Adrenal gland (tissue), 12 donors: Measurements from ENCODE around the gene BPGM. TPM values are rescaled to one million over a fixed set of nuclear protein-coding genes. Genes with fewer than 3 reads are reported as not detected.

Source experiments
- DNase-seq, 7 donors: peaks; one replicate each; pipeline ENCODE4 v3.0.0-alpha.2; 2019 to 2020
- H3K27ac ChIP-seq, 5 donors: fragments of 200-600 bp; sonication (generic) in 4 of 5; 1 replicate in 3 of 5; 2 replicates in 2 of 5; pipeline versions ENCODE4 v1.5.1 to v1.8.0; 2016 to 2020; ENCODE audit warnings: mild to moderate bottlenecking in 1 of 5
- H3K27me3 ChIP-seq: fragments of 200-600 bp; 2 replicates; pipeline ENCODE4 v1.8.0; 2021
- H3K36me3 ChIP-seq, 2 donors: fragments of 200-600 bp; replicated peaks in 1 of 2; 1 replicate in 1 of 2; 2 replicates in 1 of 2; pipeline versions ENCODE4 v1.5.1 to v1.8.0; 2018 to 2022
- H3K4me1 ChIP-seq, 2 donors: fragments of 200-600 bp; replicated peaks in 1 of 2; 1 replicate in 1 of 2; 2 replicates in 1 of 2; pipeline versions ENCODE4 v1.5.1 to v1.8.0; 2018 to 2021
- H3K4me3 ChIP-seq, 4 donors: fragments of 200-600 bp; sonication (generic) in 3 of 4; one replicate each; pipeline ENCODE4 v1.5.1; 2016 to 2018
- H3K9me3 ChIP-seq, 3 donors: fragments of 200-600 bp; sonication (generic) in 1 of 3; replicated peaks in 1 of 3; 1 replicate in 2 of 3; 2 replicates in 1 of 3; pipeline versions ENCODE4 v1.5.1 to v1.8.0; 2016 to 2021
- POLR2A ChIP-seq, 2 donors: fragments of 450-650 bp; IDR thresholded peaks; one replicate each; pipeline ENCODE4 v1.6.1; 2017; ENCODE audit warnings: antibody characterized with exemption in 2 of 2, mild to moderate bottlenecking in 2 of 2, moderate library complexity in 1 of 2
- WGBS, 4 donors: extraction: QIAGEN DNeasy Blood & Tissue Kit in 2 of 4; methylation state at CpG; one replicate each; pipeline versions ENCODE4 v1.1.5 to v1.1.7; 2013 to 2017; 5-methylcytosine and 5-hydroxymethylcytosine counted together
- intact Hi-C, 2 donors: fragments of 100-400 bp; cut with DNase I; formaldehyde crosslinking; loops; one replicate each; pipeline versions ENCODE4 v1.14.1 to v1.15.0; 2022 to 2023
- polyA plus RNA-seq, 3 donors: library from polyadenylated mRNA; stranded (reverse); fragments of 200-250 nt in 2 of 3; fragments of 350-450 nt in 1 of 3; fragmentation: Illumina TruSeq in 1 of 3; extraction: RNeasy Lipid Tissue Mini Kit (QIAGEN cat#74804) in 1 of 3; gene quantifications; one replicate each; pipeline ENCODE4 v1.2.3, GENCODE V29; 2013 to 2014
- total RNA-seq, 9 donors: library from RNA; depleted of rRNA in 4 of 9; stranded (reverse); fragments of >200 nt in 4 of 9; fragments of 120-200 nt in 1 of 9; fragmentation: NEBNext Ultra II Directional in 1 of 9; extraction: Animal tissue kit (Norgen Biotek cat#: 25700) in 1 of 9; gene quantifications; one replicate each; pipeline versions ENCODE4 v1.1.0 to v1.2.4, GENCODE V29; 2013 to 2023
- TF ChIP-seq, protein P1 (sequence below), 6 experiments: fragments of 450-650 bp in 4 of 6; fragments of 200-600 bp in 2 of 6; sonication (generic) in 1 of 6; IDR thresholded peaks; 1 replicate in 5 of 6; 2 replicates in 1 of 6; pipeline versions ENCODE4 v1.5.1 to v1.8.0; 2016 to 2021; ENCODE audit warnings: antibody characterized with exemption in 6 of 6, mild to moderate bottlenecking in 2 of 6, moderate library complexity in 1 of 6
- donor health status: healthy with polysubstance abuse.
- donor health status: Bipolar disorder and iron deficiency.
- donor health status: DM: yes; HTN: yes; CAD: no.
- donor health status: DM: no; HTN: no; CAD: no.
- donor health status: DM: no; HTN: no; CAD: no.
- donor health status: DM: yes; HTN: yes; CAD: no.

The BPGM gene
- total and polyA plus RNA-seq, 12 donors, result 12.1 to 34.8 (median 17.9) TPM

DNA sequence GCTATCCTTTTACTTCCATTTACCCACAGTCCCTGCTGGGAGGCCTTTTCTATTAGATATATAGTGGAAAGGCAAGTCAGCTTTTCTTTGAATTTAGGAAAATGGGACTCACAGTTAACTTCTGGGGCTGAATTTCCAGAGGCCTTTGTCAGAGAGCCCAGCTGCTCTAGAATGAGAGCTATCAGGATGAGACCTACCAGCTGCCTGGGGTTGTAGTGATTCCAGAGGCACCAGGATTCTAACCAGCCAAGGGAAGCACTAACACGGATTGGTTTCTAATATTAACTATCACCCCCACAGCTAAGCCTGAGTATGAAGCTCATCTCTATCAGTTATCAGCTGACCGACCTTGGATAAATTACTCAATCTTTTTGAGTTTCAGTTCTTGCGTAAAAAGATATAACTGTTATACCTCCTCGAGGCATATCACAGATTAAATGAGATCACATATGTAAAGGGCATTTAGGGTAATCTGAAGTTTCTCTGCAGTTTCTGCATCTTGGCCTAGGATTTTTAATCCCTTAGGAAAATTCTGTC is 76.2 kb downstream of the BPGM start:
- peak in 1 of 7 donors; percentile 9 for DNase-seq
- TF ChIP-seq, protein P1, sequence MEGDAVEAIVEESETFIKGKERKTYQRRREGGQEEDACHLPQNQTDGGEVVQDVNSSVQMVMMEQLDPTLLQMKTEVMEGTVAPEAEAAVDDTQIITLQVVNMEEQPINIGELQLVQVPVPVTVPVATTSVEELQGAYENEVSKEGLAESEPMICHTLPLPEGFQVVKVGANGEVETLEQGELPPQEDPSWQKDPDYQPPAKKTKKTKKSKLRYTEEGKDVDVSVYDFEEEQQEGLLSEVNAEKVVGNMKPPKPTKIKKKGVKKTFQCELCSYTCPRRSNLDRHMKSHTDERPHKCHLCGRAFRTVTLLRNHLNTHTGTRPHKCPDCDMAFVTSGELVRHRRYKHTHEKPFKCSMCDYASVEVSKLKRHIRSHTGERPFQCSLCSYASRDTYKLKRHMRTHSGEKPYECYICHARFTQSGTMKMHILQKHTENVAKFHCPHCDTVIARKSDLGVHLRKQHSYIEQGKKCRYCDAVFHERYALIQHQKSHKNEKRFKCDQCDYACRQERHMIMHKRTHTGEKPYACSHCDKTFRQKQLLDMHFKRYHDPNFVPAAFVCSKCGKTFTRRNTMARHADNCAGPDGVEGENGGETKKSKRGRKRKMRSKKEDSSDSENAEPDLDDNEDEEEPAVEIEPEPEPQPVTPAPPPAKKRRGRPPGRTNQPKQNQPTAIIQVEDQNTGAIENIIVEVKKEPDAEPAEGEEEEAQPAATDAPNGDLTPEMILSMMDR (IDR thresholded peaks at IDR 0.05), result no peak
- 25 to 36% (median 31%) methylated on average over 4 of the region's 4 CpGs for WGBS, 4 donors
- no peaks in the 10 kb centered on the region for H3K9me3 ChIP-seq
- intact Hi-C loops, result no loop called here
- no peaks in the 10 kb centered on the region for H3K36me3 ChIP-seq
- H3K4me1 ChIP-seq, result peaks cover 0 to 6% of the 10 kb centered on the region in 2 donors
- H3K27ac ChIP-seq, result peak overlapping the region in 2 of 5 donors; percentile 39 to 67
- H3K27me3 ChIP-seq, result no peaks in the 10 kb centered on the region
- no peak overlapping the region for H3K4me3 ChIP-seq

DNA sequence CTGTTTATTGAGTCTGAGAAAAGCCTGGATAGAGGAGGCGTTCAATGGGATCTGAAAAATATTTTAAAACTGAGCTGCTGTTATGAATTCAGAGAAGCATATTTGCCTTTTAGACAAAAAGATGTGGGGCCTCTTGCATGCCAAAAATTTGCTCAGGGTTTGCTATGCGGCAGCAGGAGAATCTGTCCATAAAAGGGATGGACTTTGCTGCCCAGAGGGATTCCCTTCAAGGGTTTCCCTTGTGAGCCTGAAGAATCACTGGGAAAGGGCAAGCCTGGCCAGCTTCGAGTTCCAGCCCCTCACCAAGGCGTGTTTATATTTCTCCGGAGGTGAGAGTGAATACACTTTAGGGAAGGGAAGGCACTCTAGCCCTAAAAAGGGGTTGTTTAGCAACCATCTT is 77.2 kb downstream of the BPGM start:
- H3K4me3 ChIP-seq, result no peak overlapping the region
- peak overlapping the region in 2 of 5 donors; percentile 6 to 67 for H3K27ac ChIP-seq
- no peaks in the 10 kb centered on the region for H3K9me3 ChIP-seq
- no peak for TF ChIP-seq POLR2A (IDR thresholded peaks at IDR 0.05)
- TF ChIP-seq, protein P1 (IDR thresholded peaks at IDR 0.05), result no peak
- 71 to 93% (median 77%) methylated on average over 5 of the region's 5 CpGs for WGBS, 4 donors
- intact Hi-C loops, result no loop called here
- H3K27me3 ChIP-seq, result no peaks in the 10 kb centered on the region
- no peaks in the 10 kb centered on the region for H3K36me3 ChIP-seq
- peaks cover 0 to 6% of the 10 kb centered on the region in 2 donors for H3K4me1 ChIP-seq
- DNase-seq, result peak in 1 of 7 donors; percentile 56

DNA sequence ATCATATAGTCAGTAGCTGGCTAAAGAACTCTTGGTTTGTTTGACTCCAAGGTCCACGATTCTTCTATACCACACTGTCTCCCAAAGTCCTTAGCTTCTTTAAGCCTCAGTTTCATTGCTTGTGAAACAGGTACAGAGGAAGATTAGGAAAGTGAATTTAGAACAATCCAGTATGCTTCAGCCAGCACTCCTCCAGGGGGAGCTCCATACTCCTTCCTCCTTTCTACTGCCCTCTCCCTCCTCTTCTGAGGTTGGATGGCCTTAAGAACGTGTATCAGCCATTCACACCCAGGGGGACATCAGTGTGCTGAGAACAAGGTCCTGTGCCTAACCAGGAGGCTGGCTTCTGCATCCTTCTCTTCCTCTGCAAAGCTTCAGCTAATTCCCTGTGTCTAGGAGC is 78.0 kb downstream of the BPGM start:
- Histone ChIP-seq H3K27me3 (no peaks in the 10 kb centered on the region), H3K4me1 (peaks cover 0 to 6% of the 10 kb centered on the region in 2 donors), H3K9me3 (no peaks in the 10 kb centered on the region), H3K36me3 (no peaks in the 10 kb centered on the region), H3K27ac (peak overlapping the region in 1 of 5 donors; percentile 48), H3K4me3 (no peak overlapping the region)
- intact Hi-C loops, result no loop called here
- DNase-seq, result no peak
- WGBS, 4 donors, result 40 to 61% (median 50%) methylated on average over 2 of the region's 2 CpGs
- TF ChIP-seq, protein P1 (IDR thresholded peaks at IDR 0.05), result peak in 1 of 6 experiments; percentile 18
- TF ChIP-seq POLR2A (IDR thresholded peaks at IDR 0.05), result no peak

- H3K4me3 ChIP-seq, result no peak overlapping the region
- TF ChIP-seq, protein P1 (IDR thresholded peaks at IDR 0.05), result no peak
- no peak for TF ChIP-seq POLR2A (IDR thresholded peaks at IDR 0.05)
- peak in 2 of 7 donors; percentile 28 to 70 for DNase-seq
- intact Hi-C loops, result no loop called here
- peak overlapping the region in 1 of 5 donors; percentile 19 for H3K27ac ChIP-seq
- H3K36me3 ChIP-seq, result no peaks in the 10 kb centered on the region
- peaks cover 0 to 6% of the 10 kb centered on the region in 2 donors for H3K4me1 ChIP-seq
- no peaks in the 10 kb centered on the region for H3K27me3 ChIP-seq
- H3K9me3 ChIP-seq, result no peaks in the 10 kb centered on the region
- 67 to 84% (median 73%) methylated on average over 2 of the region's 2 CpGs for WGBS, 4 donors
These were observed 79.9 kb downstream of the BPGM start for GRCh38 chr7:134726581-134726980.
